ENCODE results near the gene MFNG.

The MFNG gene

GRCh38 chr22:37443977-37444376 is 42.2 kb downstream of the MFNG start:
- no peak for DNase-seq

- no peak for DNase-seq
Observed at GRCh38 chr22:37443086-37443485, 43.1 kb downstream of the MFNG start.

GRCh38 chr22:37442537-37442936 is 43.6 kb downstream of the MFNG start:
- DNase-seq, result no peak

- DNase-seq, result no peak
Observed at GRCh38 chr22:37442135-37442534, 44.0 kb downstream of the MFNG start.

GRCh38 chr22:37440875-37441274 is 45.3 kb downstream of the MFNG start:
- no peak for DNase-seq

- no peak for DNase-seq
Observed at GRCh38 chr22:37439347-37439746, 46.8 kb downstream of the MFNG start.

- no peak for DNase-seq
Observed at GRCh38 chr22:37435970-37436603, 50.1 kb downstream of the MFNG start.

- DNase-seq, result no peak
Observed at GRCh38 chr22:37433786-37434185, 52.4 kb downstream of the MFNG start.

GRCh38 chr22:37432708-37433054 is 53.5 kb downstream of the MFNG start:
- no peak for DNase-seq

- no peak for DNase-seq
Observed at GRCh38 chr22:37431801-37432707, 54.1 kb downstream of the MFNG start.

GRCh38 chr22:37431366-37431765 is 54.8 kb downstream of the MFNG start:
- DNase-seq, result no peak

- no peak for DNase-seq
Observed at GRCh38 chr22:37430941-37431340, 55.2 kb downstream of the MFNG start.

GRCh38 chr22:37428649-37429586 is 57.3 kb downstream of the MFNG start:
- DNase-seq, result peak; percentile 16

GRCh38 chr22:37427711-37428635 is 58.2 kb downstream of the MFNG start:
- DNase-seq, result no peak

GRCh38 chr22:37427135-37427710 is 59.0 kb downstream of the MFNG start, which contains the start of gene ELFN2:
TSS of gene ELFN2 (minus strand) at chr22:37427479. CDS start at chr22:37375534, 51,945 bp downstream.
- no peak for DNase-seq

GRCh38 chr22:37426706-37427134 is 59.5 kb downstream of the MFNG start:
- DNase-seq, result no peak

GRCh38 chr22:37425800-37426705 is 60.1 kb downstream of the MFNG start:
- no peak for DNase-seq

GRCh38 chr22:37425369-37425768 is 60.8 kb downstream of the MFNG start:
- DNase-seq, result no peak

- no peak for DNase-seq
Observed at GRCh38 chr22:37423283-37423682, 62.9 kb downstream of the MFNG start.

- no peak for DNase-seq
Observed at GRCh38 chr22:37421468-37421877, 64.7 kb downstream of the MFNG start.

Measured in GDM1 (cell line).